Astrocyte (in vitro differentiated cells and primary cell): Measurements from ENCODE around the gene MAP1B.

Experiments
- EZH2 ChIP-seq: IDR thresholded peaks from 2 replicates; pipeline ENCODE4 v1.6.1; 2012; ENCODE audit warnings: mild to moderate bottlenecking, low read length, inconsistent platforms; ENCODE audit not compliant: insufficient read depth
- TF ChIP-seq, protein P1 (sequence below): IDR thresholded peaks from 2 replicates; pipeline ENCODE4 v1.5.1; 2011; ENCODE audit warnings: low read depth, mild to moderate bottlenecking, inconsistent platforms, low read length, moderate library complexity; ENCODE audit not compliant: insufficient read depth

DNA sequence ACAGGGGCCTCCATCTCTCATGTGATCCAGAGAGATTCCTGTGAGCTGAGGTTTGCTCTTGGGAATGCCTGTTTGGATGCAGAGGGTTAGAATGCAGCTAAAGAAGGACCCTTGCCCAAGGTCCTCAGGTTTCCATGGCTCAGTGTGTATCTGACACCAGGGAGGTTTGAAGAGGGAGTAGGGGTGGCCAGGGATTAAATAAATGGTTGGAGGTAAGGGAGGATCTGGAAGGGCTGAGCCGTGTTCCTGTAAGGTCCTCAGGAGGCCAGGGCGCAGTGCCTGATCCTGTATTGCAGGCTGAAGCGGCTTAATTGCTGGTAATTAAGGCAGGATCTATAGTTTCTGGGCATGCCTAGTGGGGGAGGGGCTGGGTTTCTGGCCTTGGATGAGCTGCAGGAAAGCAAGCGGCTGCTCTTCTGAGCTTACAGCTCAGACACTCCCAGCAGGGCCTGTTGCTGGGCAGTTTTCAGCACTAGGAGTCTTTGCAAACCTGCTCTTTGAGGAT is 41.5 kb upstream of the MAP1B start:
- TF ChIP-seq, protein P1, sequence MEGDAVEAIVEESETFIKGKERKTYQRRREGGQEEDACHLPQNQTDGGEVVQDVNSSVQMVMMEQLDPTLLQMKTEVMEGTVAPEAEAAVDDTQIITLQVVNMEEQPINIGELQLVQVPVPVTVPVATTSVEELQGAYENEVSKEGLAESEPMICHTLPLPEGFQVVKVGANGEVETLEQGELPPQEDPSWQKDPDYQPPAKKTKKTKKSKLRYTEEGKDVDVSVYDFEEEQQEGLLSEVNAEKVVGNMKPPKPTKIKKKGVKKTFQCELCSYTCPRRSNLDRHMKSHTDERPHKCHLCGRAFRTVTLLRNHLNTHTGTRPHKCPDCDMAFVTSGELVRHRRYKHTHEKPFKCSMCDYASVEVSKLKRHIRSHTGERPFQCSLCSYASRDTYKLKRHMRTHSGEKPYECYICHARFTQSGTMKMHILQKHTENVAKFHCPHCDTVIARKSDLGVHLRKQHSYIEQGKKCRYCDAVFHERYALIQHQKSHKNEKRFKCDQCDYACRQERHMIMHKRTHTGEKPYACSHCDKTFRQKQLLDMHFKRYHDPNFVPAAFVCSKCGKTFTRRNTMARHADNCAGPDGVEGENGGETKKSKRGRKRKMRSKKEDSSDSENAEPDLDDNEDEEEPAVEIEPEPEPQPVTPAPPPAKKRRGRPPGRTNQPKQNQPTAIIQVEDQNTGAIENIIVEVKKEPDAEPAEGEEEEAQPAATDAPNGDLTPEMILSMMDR: no peak
- TF ChIP-seq EZH2: no peak
